Panc1 (cell line): ENCODE data around the gene USP19. TPM values are rescaled to one million over a fixed set of nuclear protein-coding genes. Genes with fewer than 3 reads are reported as not detected.

Source experiments
- ATAC-seq: fragments of 200-7000 bp; cut with Tn5 transposase; 2 replicates; pipeline ENCODE4 v1.9.1; 2020; ENCODE audit warnings: mild to moderate bottlenecking, moderate library complexity
- BruUV-seq: library from RNA; stranded (reverse); fragments of 400-500 nt; replicated peaks from 2 replicates; lab custom pipeline; 2021; lab: Mats Ljungman, UMichigan
- CTCF ChIA-PET: fragments of 300-600 bp; sonication (Branson Sonifier 250); formaldehyde crosslinking; loops from one replicate; lab custom pipeline; 2022; ENCODE audit warnings: antibody characterized with exemption; lab: Charles Lee
- POLR2A ChIA-PET: fragments of 300-600 bp; sonication (Branson Sonifier 250); formaldehyde crosslinking; loops from one replicate; lab custom pipeline; 2022; ENCODE audit warnings: antibody characterized with exemption; lab: Charles Lee
- DNase-seq: peaks from one replicate; pipeline ENCODE4 v3.0.0-alpha.2; 2010; ENCODE audit warnings: low read depth, low spot score
- H3K27ac ChIP-seq: 2 replicates; pipeline ENCODE4 v1.5.1; 2011; ENCODE audit warnings: mild to moderate bottlenecking, low read length, inconsistent platforms
- H3K27me3 ChIP-seq: fragments of 200-500 bp; sonication (Bioruptor generic); 2 replicates; pipeline ENCODE4 v1.6.0; 2014; ENCODE audit warnings: low read length, inconsistent platforms; ENCODE audit not compliant: control insufficient read depth, insufficient read depth
- H3K36me3 ChIP-seq: fragments of 200-500 bp; sonication (Bioruptor generic); 2 replicates; pipeline ENCODE4 v1.5.1; 2014; ENCODE audit warnings: inconsistent platforms, mild to moderate bottlenecking, low read length, moderate library complexity; ENCODE audit not compliant: control insufficient read depth, insufficient read depth
- H3K4me1 ChIP-seq: 2 replicates; pipeline ENCODE4 v1.5.1; 2011; ENCODE audit warnings: inconsistent platforms, mild to moderate bottlenecking, low read length, moderate library complexity; ENCODE audit not compliant: control insufficient read depth, insufficient read depth
- H3K4me3 ChIP-seq, 2 experiments: 2 replicates each; pipeline ENCODE4 v1.5.1; 2011 to 2012; ENCODE audit warnings: low read depth in 2 of 2, low read length in 2 of 2, mild to moderate bottlenecking in 2 of 2, inconsistent platforms in 1 of 2, moderate library complexity in 1 of 2
- H3K9me3 ChIP-seq: fragments of 200-500 bp; sonication (Bioruptor generic); 2 replicates; pipeline ENCODE4 v1.5.1; 2014; ENCODE audit warnings: low read depth, mild to moderate bottlenecking, inconsistent platforms, low read length, moderate library complexity; ENCODE audit not compliant: control insufficient read depth, insufficient read depth
- CTCF ChIP-seq: fragments of 450-650 bp; IDR thresholded peaks from 2 replicates; pipeline ENCODE4 v1.5.1; 2017; ENCODE audit warnings: mild to moderate bottlenecking
- POLR2AphosphoS5 ChIP-seq: IDR thresholded peaks from 2 replicates; pipeline ENCODE4 v1.6.1; 2012; ENCODE audit warnings: mild to moderate bottlenecking, low read depth, low read length, moderate library complexity
- REST ChIP-seq, 2 experiments: IDR thresholded peaks; 2 replicates each; pipeline ENCODE4 v1.6.1; 2011 to 2012; ENCODE audit warnings: low read depth in 2 of 2, control low read depth in 1 of 2, low read length in 1 of 2, mild to moderate bottlenecking in 1 of 2, moderate library complexity in 1 of 2; ENCODE audit not compliant: insufficient read depth in 1 of 2
- SIN3A ChIP-seq: IDR thresholded peaks from 2 replicates; pipeline ENCODE4 v1.6.1; 2012; ENCODE audit warnings: low read depth, mild to moderate bottlenecking, low read length, moderate library complexity, borderline replicate concordance; ENCODE audit not compliant: insufficient read depth
- TCF7L2 ChIP-seq: IDR thresholded peaks from 2 replicates; pipeline ENCODE4 v1.6.1; 2011; ENCODE audit warnings: mild to moderate bottlenecking, low read depth, low read length, inconsistent platforms
- in situ Hi-C: cut with HindIII; loops from 2 replicates; pipeline ENCODE4 v1.10.0; 2016; ENCODE audit warnings: low sequenced_read_pairs, low pct_unique_long_range_greater_than_20kb
- intact Hi-C: fragments of 100-400 bp; cut with micrococcal nuclease; formaldehyde crosslinking; loops from one replicate; pipeline ENCODE4 v1.10.0; 2022; ENCODE audit not compliant: unreplicated experiment
- total RNA-seq: library from RNA; stranded (reverse); gene quantifications from one replicate; pipeline ENCODE4 v1.2.1, GENCODE V29; 2021; ENCODE audit not compliant: unreplicated experiment

USP19 gene
- total RNA-seq, 1 experiment from 2014 or later, result 60.6 TPM

GRCh38 chr3:49108346-49108745 is 12.3 kb downstream of the USP19 start:
- in situ Hi-C loops (no loop called here), intact Hi-C loops (no loop called here)
- CTCF ChIA-PET, result no interaction called here

More at GRCh38 chr3:49108346-49108745, 12.3 kb downstream of the USP19 start:
- H3K27me3 ChIP-seq, result no peaks in the 10 kb centered on the region
- ATAC-seq (no peak), DNase-seq (no peak)
- H3K27ac ChIP-seq, result no peak overlapping the region
- TF ChIP-seq REST (IDR thresholded peaks at IDR 0.05; ENCODE audit: insufficient read depth in 1 of 2, low read depth in 2 of 2, low read length in 1 of 2) (no peak), TCF7L2 (no peak), CTCF (no peak), POLR2AphosphoS5 (no peak), SIN3A (no peak)
- POLR2A ChIA-PET, result no interaction called here
- no peaks in the 10 kb centered on the region for H3K9me3 ChIP-seq
- no TSS peak for BruUV-seq
- peaks cover 7% of the 10 kb centered on the region; the same call in 1 of the 2 replicates for H3K4me1 ChIP-seq
- H3K36me3 ChIP-seq, result peaks cover 3% of the 10 kb centered on the region; the same call in 1 of the 2 replicates
- H3K4me3 ChIP-seq, result no peak overlapping the region
